ENCODE data around the gene PUS10.
"Not testable (repeated sequence)": the region's sequence is repeated elsewhere in the genome, so short reads cannot be mapped to it uniquely, and the experiment has no call there.

GRCh38 chr2:60901296-60901695 is 116.8 kb downstream of the PUS10 start:
- not testable (repeated sequence) for TF ChIP-seq TARDBP (IDR thresholded peaks at IDR 0.05); LEF1 (IDR thresholded peaks at IDR 0.05; ENCODE audit: borderline replicate concordance); ELF4 (IDR thresholded peaks at IDR 0.05); FOXM1 (IDR thresholded peaks at IDR 0.05; ENCODE audit: borderline replicate concordance); ZNF384 (IDR thresholded peaks at IDR 0.05); NFRKB (IDR thresholded peaks at IDR 0.05); ARNT (IDR thresholded peaks at IDR 0.05); PKNOX1 (IDR thresholded peaks at IDR 0.05); BHLHE40 (IDR thresholded peaks at IDR 0.05; ENCODE audit: borderline replicate concordance); L3MBTL2 (conservative IDR thresholded peaks at IDR 0.05); SUZ12 (IDR thresholded peaks at IDR 0.05); FOXK2 (IDR thresholded peaks at IDR 0.05); SP1 (IDR thresholded peaks at IDR 0.05); FOXA1 (IDR thresholded peaks at IDR 0.05)

Data from HEK293T (cell line).